Neural progenitor cell (in vitro differentiated cells): Measurements from ENCODE around the gene PDE3A.

Experiments
- CTCF ChIP-seq: fragments of 200-600 bp; sonication (generic); IDR thresholded peaks from 2 replicates; pipeline ENCODE4 v1.5.1; 2017; ENCODE audit warnings: antibody characterized with exemption, mild to moderate bottlenecking
- EZH2phosphoT487 ChIP-seq: fragments of 200-600 bp; sonication (generic); IDR thresholded peaks from 2 replicates; pipeline ENCODE4 v1.6.1; 2017; ENCODE audit warnings: antibody characterized with exemption

- no peak for TF ChIP-seq CTCF
- TF ChIP-seq EZH2phosphoT487, result no peak
Measured at GRCh38 chr12:20458011-20458410, 89.7 kb downstream of the PDE3A start.
